IMR-90 (cell line): ENCODE measurements around the gene GCH1. TPM values are rescaled to one million over a fixed set of nuclear protein-coding genes. Genes with fewer than 3 reads are reported as not detected.

Experiments
- ATAC-seq: fragments of 200-7000 bp; cut with Tn5 transposase; 2 replicates; pipeline ENCODE4 v1.9.1; 2020; ENCODE audit warnings: low read depth, mild to moderate bottlenecking, moderate library complexity
- BruUV-seq: library from RNA; stranded (reverse); fragments of 400-500 nt; replicated peaks from 2 replicates; lab custom pipeline; 2021; lab: Mats Ljungman, UMichigan
- CTCF ChIA-PET: fragments of 300-600 bp; formaldehyde crosslinking; extraction: SDS; loops from one replicate; lab custom pipeline; 2021; ENCODE audit warnings: antibody characterized with exemption; lab: Yijun Ruan, JAX
- POLR2A ChIA-PET: fragments of 300-600 bp; sonication (Branson Sonifier 250); formaldehyde crosslinking; loops from one replicate; lab custom pipeline; 2022; ENCODE audit warnings: antibody characterized with exemption; ENCODE audit not compliant: unreplicated experiment; lab: Charles Lee
- DNase-seq: peaks from one replicate; pipeline ENCODE4 v3.0.0; 2013
- H2AFZ ChIP-seq: replicated peaks from 2 replicates; pipeline ENCODE3; 2013; ENCODE audit warnings: low read length, mild to moderate bottlenecking; ENCODE audit not compliant: poor library complexity
- H2AK5ac ChIP-seq: 2 replicates; pipeline ENCODE4 v1.6.1; 2013; ENCODE audit warnings: low read depth, low read length, inconsistent platforms
- H2AK9ac ChIP-seq: replicated peaks from 2 replicates; pipeline ENCODE3; 2013; ENCODE audit warnings: mild to moderate bottlenecking, low read depth, low read length, moderate library complexity; ENCODE audit not compliant: poor library complexity
- H2BK120ac ChIP-seq: 2 replicates; pipeline ENCODE4 v1.6.1; 2013; ENCODE audit warnings: low read depth, low read length, inconsistent platforms
- H2BK15ac ChIP-seq: 3 replicates; pipeline ENCODE4 v1.6.1; 2013; ENCODE audit warnings: low read depth, low read length, inconsistent platforms
- H2BK20ac ChIP-seq: 2 replicates; pipeline ENCODE4 v1.6.1; 2013; ENCODE audit warnings: low read depth, mild to moderate bottlenecking, inconsistent platforms, low read length, moderate library complexity
- H2BK5ac ChIP-seq: 2 replicates; pipeline ENCODE4 v1.6.1; 2013; ENCODE audit warnings: mild to moderate bottlenecking, low read depth, low read length, inconsistent platforms; ENCODE audit not compliant: poor library complexity, severe bottlenecking
- H3K14ac ChIP-seq: replicated peaks from 2 replicates; pipeline ENCODE4 v1.6.1; 2013; ENCODE audit warnings: low read depth, low read length, inconsistent platforms
- H3K18ac ChIP-seq: 2 replicates; pipeline ENCODE4 v1.6.1; 2013; ENCODE audit warnings: low read depth, low read length, control low read depth
- H3K23ac ChIP-seq: 2 replicates; pipeline ENCODE4 v1.6.1; 2013; ENCODE audit warnings: low read depth, low read length, inconsistent platforms
- H3K27ac ChIP-seq: 2 replicates; pipeline ENCODE4 v1.5.1; 2013; ENCODE audit warnings: mild to moderate bottlenecking, control low read depth, low read length; ENCODE audit not compliant: insufficient read depth
- H3K27me3 ChIP-seq: 2 replicates; pipeline ENCODE4 v1.6.1; 2013; ENCODE audit warnings: low read length; ENCODE audit not compliant: control insufficient read depth, insufficient read depth
- H3K36me3 ChIP-seq: 2 replicates; pipeline ENCODE4 v1.6.1; 2013; ENCODE audit warnings: low read length, mixed read lengths; ENCODE audit not compliant: control insufficient read depth, insufficient read depth
- H3K4ac ChIP-seq: 2 replicates; pipeline ENCODE4 v1.6.1; 2013; ENCODE audit warnings: low read depth, low read length, inconsistent platforms
- H3K4me1 ChIP-seq: 2 replicates; pipeline ENCODE4 v1.6.1; 2013; ENCODE audit warnings: low read length, mixed read lengths; ENCODE audit not compliant: control insufficient read depth, insufficient read depth
- H3K4me2 ChIP-seq: 2 replicates; pipeline ENCODE4 v1.6.1; 2013; ENCODE audit warnings: low read depth, mild to moderate bottlenecking, control low read depth, low read length, moderate library complexity
- H3K4me3 ChIP-seq: 2 replicates; pipeline ENCODE4 v1.5.1; 2013; ENCODE audit warnings: low read depth, mild to moderate bottlenecking, control low read depth, low read length, moderate library complexity; ENCODE audit not compliant: insufficient read depth
- H3K56ac ChIP-seq: 2 replicates; pipeline ENCODE4 v1.6.1; 2013; ENCODE audit warnings: low read length, inconsistent platforms; ENCODE audit not compliant: insufficient read depth; ENCODE audit errors: extremely low read depth
- H3K79me1 ChIP-seq, 2 experiments: 2 replicates each; pipeline ENCODE4 v1.6.1; 2013; ENCODE audit warnings: low read length in 2 of 2, inconsistent platforms in 1 of 2, low read depth in 1 of 2
- H3K9ac ChIP-seq: 2 replicates; pipeline ENCODE4 v1.6.1; 2013; ENCODE audit warnings: low read depth, low read length, control low read depth
- H3K9me1 ChIP-seq: 2 replicates; pipeline ENCODE4 v1.6.1; 2013; ENCODE audit warnings: low read length, inconsistent platforms; ENCODE audit not compliant: insufficient read depth
- H3K9me3 ChIP-seq: 2 replicates; pipeline ENCODE4 v1.6.1; 2013; ENCODE audit warnings: low read length; ENCODE audit not compliant: control insufficient read depth, insufficient read depth
- H4K20me1 ChIP-seq: 2 replicates; pipeline ENCODE4 v1.6.1; 2013; ENCODE audit warnings: low read length, inconsistent platforms; ENCODE audit not compliant: insufficient read depth
- H4K5ac ChIP-seq: 2 replicates; pipeline ENCODE4 v1.6.1; 2013; ENCODE audit warnings: mild to moderate bottlenecking, low read depth, low read length, control low read depth
- H4K8ac ChIP-seq, 2 experiments: 2 replicates each; pipeline ENCODE4 v1.6.1; 2013; ENCODE audit warnings: low read depth in 2 of 2, low read length in 2 of 2, control low read depth in 1 of 2, inconsistent platforms in 1 of 2
- H4K91ac ChIP-seq: 2 replicates; pipeline ENCODE4 v1.6.1; 2013; ENCODE audit warnings: low read depth, low read length, inconsistent platforms; ENCODE audit not compliant: insufficient read depth
- BHLHE40 ChIP-seq: fragments of 150-350 bp; IDR thresholded peaks from 2 replicates; pipeline ENCODE4 v1.6.1; 2016; ENCODE audit warnings: mild to moderate bottlenecking, low read depth, low read length
- CEBPB ChIP-seq: IDR thresholded peaks from 2 replicates; pipeline ENCODE4 v1.6.1; 2012; ENCODE audit warnings: low read depth, low read length, improper control_type of control experiment
- CHD1 ChIP-seq: IDR thresholded peaks from 2 replicates; pipeline ENCODE4 v1.6.1; 2012; ENCODE audit warnings: low read depth, low read length, improper control_type of control experiment
- MAFK ChIP-seq: IDR thresholded peaks from 2 replicates; pipeline ENCODE4 v1.6.1; 2012; ENCODE audit warnings: low read depth, low read length, improper control_type of control experiment
- MAZ ChIP-seq: IDR thresholded peaks from 2 replicates; pipeline ENCODE4 v1.6.1; 2012; ENCODE audit warnings: low read depth, mild to moderate bottlenecking, low read length, improper control_type of control experiment, moderate library complexity, borderline replicate concordance
- MXI1 ChIP-seq: IDR thresholded peaks from 2 replicates; pipeline ENCODE4 v1.6.1; 2012; ENCODE audit warnings: low read depth, mild to moderate bottlenecking, low read length, moderate library complexity, borderline replicate concordance
- NFE2L2 ChIP-seq: fragments of 150-350 bp; IDR thresholded peaks from 2 replicates; pipeline ENCODE4 v1.6.1; 2016; ENCODE audit warnings: low read depth, mild to moderate bottlenecking, low read length
- POLR2A ChIP-seq: IDR thresholded peaks from 2 replicates; pipeline ENCODE4 v1.6.1; 2012; ENCODE audit warnings: mild to moderate bottlenecking, low read depth, low read length
- RAD21 ChIP-seq: IDR thresholded peaks from 2 replicates; pipeline ENCODE4 v1.6.1; 2012; ENCODE audit warnings: low read length, improper control_type of control experiment
- RCOR1 ChIP-seq: IDR thresholded peaks from 2 replicates; pipeline ENCODE4 v1.6.1; 2012; ENCODE audit warnings: mild to moderate bottlenecking, low read length, improper control_type of control experiment; ENCODE audit not compliant: insufficient replicate concordance
- RFX5 ChIP-seq: IDR thresholded peaks from 2 replicates; pipeline ENCODE4 v1.8.0; 2012; ENCODE audit warnings: low read depth, mild to moderate bottlenecking, low read length, moderate library complexity
- SMC3 ChIP-seq: fragments of 150-350 bp; IDR thresholded peaks from 2 replicates; pipeline ENCODE4 v1.6.1; 2016; ENCODE audit warnings: low read depth, mild to moderate bottlenecking, antibody characterized with exemption, low read length, moderate library complexity
- USF2 ChIP-seq: fragments of 150-350 bp; IDR thresholded peaks from 2 replicates; pipeline ENCODE4 v1.6.1; 2017; ENCODE audit warnings: mild to moderate bottlenecking, antibody characterized with exemption, low read length, low read depth
- WGBS, 2 experiments: methylation state at CpG; one replicate each; pipeline versions ENCODE4 v1.1.5 to v1.1.7; 2013; ENCODE audit warnings: missing lambda C conversion rate in 2 of 2; ENCODE audit not compliant: insufficient read length in 1 of 2; ENCODE audit errors: extremely low coverage in 2 of 2; 5-methylcytosine and 5-hydroxymethylcytosine counted together
- dilution Hi-C: fragments of 300-500 bp; cut with HindIII; formaldehyde crosslinking; loops from one replicate; pipeline ENCODE4 v1.14.3; 2018; ENCODE audit warnings: low sequenced_read_pairs; ENCODE audit not compliant: unreplicated experiment
- in situ Hi-C: fragments of 300-500 bp; cut with MboI; formaldehyde crosslinking; loops from 3 replicates; pipeline ENCODE4 v1.14.3; 2019; ENCODE audit warnings: low sequenced_read_pairs, inconsistent platforms, mixed read lengths
- intact Hi-C: fragments of 100-400 bp; cut with micrococcal nuclease; formaldehyde crosslinking; loops from 2 replicates; pipeline ENCODE4 v1.10.0; 2022
- polyA plus RNA-seq, 3 experiments: library from polyadenylated mRNA; depleted of rRNA; stranded (reverse); fragments of >200 nt; gene quantifications; 2 replicates each; pipeline ENCODE4 v1.2.3, GENCODE V29; 2012; ENCODE audit warnings: low replicate concordance in 1 of 3
- total RNA-seq: library from RNA; depleted of rRNA; stranded (reverse); fragments of >200 nt; gene quantifications from 2 replicates; pipeline ENCODE4 v1.2.3, GENCODE V29; 2012
- TF ChIP-seq, protein P1 (sequence below): fragments of 150-350 bp; IDR thresholded peaks from 2 replicates; pipeline ENCODE4 v1.6.1; 2016; ENCODE audit warnings: low read depth, mild to moderate bottlenecking, low read length, moderate library complexity, borderline replicate concordance
- TF ChIP-seq, protein P2 (sequence below): conservative IDR thresholded peaks from 2 replicates; pipeline ENCODE4 v1.5.1; 2012; ENCODE audit warnings: mild to moderate bottlenecking, low read depth, low read length, improper control_type of control experiment

GCH1 gene
- total and polyA plus RNA-seq, 2 of the 4 experiments (the other 2 are of a cell fraction), result 0.54 to 0.74 TPM

GRCh38 chr14:54807428-54807827 lies 95.2 kb downstream of the GCH1 start:
- in situ Hi-C loops (loop anchor here (10.0 kb wide), 1 partner anchor 253 kb away; no protein-coding TSS in a partner anchor), intact Hi-C loops (loop anchor here (5.0 kb wide), 2 partner anchors 300 to 440 kb away; partner anchors contain the start of gene CGRRF1), dilution Hi-C loops (no loop called here)
- no peak overlapping the region for H2AFZ ChIP-seq
- WGBS, 2 experiments, result 71% methylated on average over 5 of the region's 6 CpGs; no CpG with 5 or more reads in 1 of the 2 experiments
- H3K79me1 ChIP-seq, result no peaks in the 10 kb centered on the region; a peak in 1 of 4 replicates
- H2BK20ac ChIP-seq, result no peak overlapping the region
- ATAC-seq (no peak), DNase-seq (no peak)
- H3K4ac ChIP-seq, result no peak overlapping the region
- no peak overlapping the region for H3K9ac ChIP-seq
- CTCF ChIA-PET, result interaction anchor here (0.6 kb wide), 2 partner anchors 11 to 243 kb away, joined by 3 read pairs; no protein-coding TSS in a partner anchor
- peaks cover 10% of the 10 kb centered on the region for H3K27me3 ChIP-seq
- H3K14ac ChIP-seq, result no peak overlapping the region
- H4K8ac ChIP-seq, result no peak overlapping the region
- no peak overlapping the region for H3K56ac ChIP-seq
- POLR2A ChIA-PET, result no interaction called here
- H2BK15ac ChIP-seq, result no peak overlapping the region
- BruUV-seq, result no TSS peak
- no peak overlapping the region for H2AK9ac ChIP-seq
- H3K9me1 ChIP-seq, result 0 out of 2 replicates have a peak, but pooled peaks cover 3% of the 10 kb centered on the region
- no peak overlapping the region for H2BK120ac ChIP-seq
- no peak for TF ChIP-seq RFX5
- no peak for TF ChIP-seq MAFK
- no peak for TF ChIP-seq MXI1
- TF ChIP-seq NFE2L2, result no peak
- TF ChIP-seq MAZ, result no peak
- TF ChIP-seq RCOR1, result no peak
- no peak for TF ChIP-seq RAD21
- no peak for TF ChIP-seq SMC3
- no peak for TF ChIP-seq BHLHE40
- TF ChIP-seq CHD1, result no peak
- TF ChIP-seq, protein P1, sequence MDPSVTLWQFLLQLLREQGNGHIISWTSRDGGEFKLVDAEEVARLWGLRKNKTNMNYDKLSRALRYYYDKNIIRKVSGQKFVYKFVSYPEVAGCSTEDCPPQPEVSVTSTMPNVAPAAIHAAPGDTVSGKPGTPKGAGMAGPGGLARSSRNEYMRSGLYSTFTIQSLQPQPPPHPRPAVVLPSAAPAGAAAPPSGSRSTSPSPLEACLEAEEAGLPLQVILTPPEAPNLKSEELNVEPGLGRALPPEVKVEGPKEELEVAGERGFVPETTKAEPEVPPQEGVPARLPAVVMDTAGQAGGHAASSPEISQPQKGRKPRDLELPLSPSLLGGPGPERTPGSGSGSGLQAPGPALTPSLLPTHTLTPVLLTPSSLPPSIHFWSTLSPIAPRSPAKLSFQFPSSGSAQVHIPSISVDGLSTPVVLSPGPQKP, result no peak
- TF ChIP-seq USF2, result no peak
- no peak for TF ChIP-seq CEBPB
- TF ChIP-seq, protein P2, sequence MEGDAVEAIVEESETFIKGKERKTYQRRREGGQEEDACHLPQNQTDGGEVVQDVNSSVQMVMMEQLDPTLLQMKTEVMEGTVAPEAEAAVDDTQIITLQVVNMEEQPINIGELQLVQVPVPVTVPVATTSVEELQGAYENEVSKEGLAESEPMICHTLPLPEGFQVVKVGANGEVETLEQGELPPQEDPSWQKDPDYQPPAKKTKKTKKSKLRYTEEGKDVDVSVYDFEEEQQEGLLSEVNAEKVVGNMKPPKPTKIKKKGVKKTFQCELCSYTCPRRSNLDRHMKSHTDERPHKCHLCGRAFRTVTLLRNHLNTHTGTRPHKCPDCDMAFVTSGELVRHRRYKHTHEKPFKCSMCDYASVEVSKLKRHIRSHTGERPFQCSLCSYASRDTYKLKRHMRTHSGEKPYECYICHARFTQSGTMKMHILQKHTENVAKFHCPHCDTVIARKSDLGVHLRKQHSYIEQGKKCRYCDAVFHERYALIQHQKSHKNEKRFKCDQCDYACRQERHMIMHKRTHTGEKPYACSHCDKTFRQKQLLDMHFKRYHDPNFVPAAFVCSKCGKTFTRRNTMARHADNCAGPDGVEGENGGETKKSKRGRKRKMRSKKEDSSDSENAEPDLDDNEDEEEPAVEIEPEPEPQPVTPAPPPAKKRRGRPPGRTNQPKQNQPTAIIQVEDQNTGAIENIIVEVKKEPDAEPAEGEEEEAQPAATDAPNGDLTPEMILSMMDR, result no peak
- TF ChIP-seq POLR2A, result no peak
- no peak overlapping the region for H3K23ac ChIP-seq
- H3K4me3 ChIP-seq, result no peak overlapping the region
- no peak overlapping the region for H3K18ac ChIP-seq
- H4K5ac ChIP-seq, result no peak overlapping the region
- H3K27ac ChIP-seq, result no peak overlapping the region
- no peak overlapping the region for H3K4me2 ChIP-seq
- no peak overlapping the region for H2AK5ac ChIP-seq
- no peak overlapping the region for H4K91ac ChIP-seq
- H3K9me3 ChIP-seq, result no peaks in the 10 kb centered on the region
- peaks cover 3% of the 10 kb centered on the region; the same call in 1 of the 2 replicates for H3K4me1 ChIP-seq
- no peaks in the 10 kb centered on the region for H3K36me3 ChIP-seq
- no peaks in the 10 kb centered on the region for H4K20me1 ChIP-seq
- no peak overlapping the region for H2BK5ac ChIP-seq
